DND-41 (cell line): ENCODE data around the gene HIPK1.

Experiments used
- ATAC-seq: fragments of 200-7000 bp; cut with Tn5 transposase; 3 replicates; pipeline ENCODE4 v1.9.1; 2021; ENCODE audit warnings: low read depth; ENCODE audit not compliant: insufficient read depth
- DNase-seq: peaks from one replicate; pipeline ENCODE4 v3.0.0-alpha.2; 2020
- H2AFZ ChIP-seq: 2 replicates; pipeline ENCODE4 v1.6.0; 2012; ENCODE audit warnings: low read depth, low read length
- H3K27ac ChIP-seq: 2 replicates; pipeline ENCODE4 v1.5.1; 2012; ENCODE audit warnings: low read length, inconsistent platforms
- H3K27me3 ChIP-seq: fragments of 200-600 bp; sonication (generic); 2 replicates; pipeline ENCODE4 v1.6.0; 2012; ENCODE audit warnings: low read length, mild to moderate bottlenecking, inconsistent platforms; ENCODE audit not compliant: insufficient read depth, poor library complexity
- H3K36me3 ChIP-seq: 2 replicates; pipeline ENCODE4 v1.5.1; 2012; ENCODE audit warnings: low read length, inconsistent platforms; ENCODE audit not compliant: insufficient read depth
- H3K4me1 ChIP-seq: 2 replicates; pipeline ENCODE4 v1.5.1; 2012; ENCODE audit warnings: mild to moderate bottlenecking, low read length; ENCODE audit not compliant: insufficient read depth
- H3K4me2 ChIP-seq: 2 replicates; pipeline ENCODE4 v1.6.0; 2012; ENCODE audit warnings: mild to moderate bottlenecking, moderate library complexity, low read length, inconsistent platforms; ENCODE audit not compliant: insufficient read depth
- H3K4me3 ChIP-seq, 2 experiments: fragments of 200-600 bp in 1 of 2; shearing (Covaris generic) in 1 of 2; 2 replicates each; pipeline ENCODE4 v1.5.1; 2012 to 2016; ENCODE audit warnings: inconsistent platforms in 2 of 2, low read length in 2 of 2, mild to moderate bottlenecking in 2 of 2, low read depth in 1 of 2, moderate library complexity in 1 of 2
- H3K79me2 ChIP-seq: 2 replicates; pipeline ENCODE4 v1.6.0; 2012; ENCODE audit warnings: low read length, inconsistent platforms; ENCODE audit not compliant: insufficient read depth
- H3K9ac ChIP-seq: 2 replicates; pipeline ENCODE4 v1.6.0; 2012; ENCODE audit warnings: low read depth, mild to moderate bottlenecking, inconsistent platforms, low read length, moderate library complexity
- H3K9me3 ChIP-seq: 2 replicates; pipeline ENCODE4 v1.5.1; 2012; ENCODE audit warnings: low read length, moderate library complexity, mild to moderate bottlenecking, inconsistent platforms; ENCODE audit not compliant: insufficient read depth, severe bottlenecking
- H4K20me1 ChIP-seq: 2 replicates; pipeline ENCODE4 v1.6.0; 2012; ENCODE audit warnings: low read length; ENCODE audit not compliant: insufficient read depth
- EZH2 ChIP-seq: IDR thresholded peaks from 3 replicates; pipeline ENCODE4 v1.6.1; 2012; ENCODE audit warnings: borderline replicate concordance, low read depth, mild to moderate bottlenecking, moderate library complexity, low read length, inconsistent platforms; ENCODE audit not compliant: severe bottlenecking
- TF ChIP-seq, protein P1 (sequence below): IDR thresholded peaks from 2 replicates; pipeline ENCODE4 v1.5.1; 2012; ENCODE audit warnings: borderline replicate concordance, low read length, moderate library complexity, mild to moderate bottlenecking; ENCODE audit not compliant: poor library complexity, severe bottlenecking; ENCODE audit errors: extremely low read depth

Gene HIPK1

DNA sequence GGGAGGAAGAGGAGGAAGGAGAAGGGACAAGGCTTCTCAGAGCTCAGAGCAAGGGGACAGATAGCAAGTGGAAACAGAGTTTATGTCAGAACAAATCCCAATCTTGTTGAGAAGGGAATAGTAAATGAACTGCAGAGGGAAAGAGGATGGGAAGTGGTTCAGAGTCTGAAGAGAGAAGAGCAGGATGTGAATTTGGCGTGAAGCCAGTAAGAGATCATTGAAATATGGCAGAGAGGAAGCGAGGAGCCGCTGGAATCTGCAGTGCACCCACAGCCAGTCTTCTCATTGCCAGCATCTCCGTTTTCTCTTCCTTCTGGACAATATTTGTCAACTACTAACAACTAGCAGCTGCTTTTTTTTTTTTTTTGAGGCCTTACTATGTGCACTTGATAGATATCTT is 69.2 kb downstream of the HIPK1 start:
- no peak overlapping the region for H2AFZ ChIP-seq
- peaks cover 17% of the 10 kb centered on the region for H3K9me3 ChIP-seq
- no peaks in the 10 kb centered on the region for H3K79me2 ChIP-seq
- ATAC-seq: 0 out of 3 replicates have a peak, but pooled peaks have one; percentile 39
- no peak for DNase-seq
- no peaks in the 10 kb centered on the region for H3K27me3 ChIP-seq
- no peak overlapping the region for H3K4me3 ChIP-seq
- no peak overlapping the region for H3K9ac ChIP-seq
- H3K27ac ChIP-seq: no peak overlapping the region
- no peaks in the 10 kb centered on the region for H3K36me3 ChIP-seq
- H4K20me1 ChIP-seq: no peaks in the 10 kb centered on the region
- TF ChIP-seq, protein P1, sequence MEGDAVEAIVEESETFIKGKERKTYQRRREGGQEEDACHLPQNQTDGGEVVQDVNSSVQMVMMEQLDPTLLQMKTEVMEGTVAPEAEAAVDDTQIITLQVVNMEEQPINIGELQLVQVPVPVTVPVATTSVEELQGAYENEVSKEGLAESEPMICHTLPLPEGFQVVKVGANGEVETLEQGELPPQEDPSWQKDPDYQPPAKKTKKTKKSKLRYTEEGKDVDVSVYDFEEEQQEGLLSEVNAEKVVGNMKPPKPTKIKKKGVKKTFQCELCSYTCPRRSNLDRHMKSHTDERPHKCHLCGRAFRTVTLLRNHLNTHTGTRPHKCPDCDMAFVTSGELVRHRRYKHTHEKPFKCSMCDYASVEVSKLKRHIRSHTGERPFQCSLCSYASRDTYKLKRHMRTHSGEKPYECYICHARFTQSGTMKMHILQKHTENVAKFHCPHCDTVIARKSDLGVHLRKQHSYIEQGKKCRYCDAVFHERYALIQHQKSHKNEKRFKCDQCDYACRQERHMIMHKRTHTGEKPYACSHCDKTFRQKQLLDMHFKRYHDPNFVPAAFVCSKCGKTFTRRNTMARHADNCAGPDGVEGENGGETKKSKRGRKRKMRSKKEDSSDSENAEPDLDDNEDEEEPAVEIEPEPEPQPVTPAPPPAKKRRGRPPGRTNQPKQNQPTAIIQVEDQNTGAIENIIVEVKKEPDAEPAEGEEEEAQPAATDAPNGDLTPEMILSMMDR: no peak
- TF ChIP-seq EZH2: no peak
- no peak overlapping the region for H3K4me2 ChIP-seq
- H3K4me1 ChIP-seq: no peaks in the 10 kb centered on the region

DNA sequence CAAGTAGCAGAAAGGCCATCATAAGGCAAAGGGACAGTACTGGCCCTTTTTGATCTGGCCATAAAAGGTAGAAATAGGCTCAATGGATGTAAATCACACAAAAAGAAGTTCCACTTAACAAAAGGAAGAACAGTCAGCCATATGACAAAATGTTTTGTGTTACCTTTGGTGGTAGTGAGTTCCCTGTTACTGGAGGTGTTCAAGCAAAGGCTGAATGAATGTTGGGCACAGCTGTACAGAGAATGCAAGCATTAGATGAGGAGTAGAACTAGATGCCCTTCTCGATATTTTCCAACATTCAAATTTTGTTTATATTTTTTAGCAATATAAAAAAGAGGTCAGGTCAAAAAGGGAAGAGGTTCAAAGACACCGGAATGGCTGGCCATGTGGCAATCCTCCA is 70.1 kb downstream of the HIPK1 start:
- Histone ChIP-seq H3K4me3 (no peak overlapping the region), H4K20me1 (no peaks in the 10 kb centered on the region), H3K4me1 (no peaks in the 10 kb centered on the region), H2AFZ (no peak overlapping the region), H3K9me3 (peaks cover 14% of the 10 kb centered on the region), H3K27me3 (no peaks in the 10 kb centered on the region), H3K9ac (no peak overlapping the region), H3K4me2 (no peak overlapping the region), H3K27ac (no peak overlapping the region), H3K79me2 (no peaks in the 10 kb centered on the region), H3K36me3 (no peaks in the 10 kb centered on the region)
- ATAC-seq (no peak), DNase-seq (no peak)
- no peak for TF ChIP-seq EZH2
- TF ChIP-seq, protein P1: no peak

DNA sequence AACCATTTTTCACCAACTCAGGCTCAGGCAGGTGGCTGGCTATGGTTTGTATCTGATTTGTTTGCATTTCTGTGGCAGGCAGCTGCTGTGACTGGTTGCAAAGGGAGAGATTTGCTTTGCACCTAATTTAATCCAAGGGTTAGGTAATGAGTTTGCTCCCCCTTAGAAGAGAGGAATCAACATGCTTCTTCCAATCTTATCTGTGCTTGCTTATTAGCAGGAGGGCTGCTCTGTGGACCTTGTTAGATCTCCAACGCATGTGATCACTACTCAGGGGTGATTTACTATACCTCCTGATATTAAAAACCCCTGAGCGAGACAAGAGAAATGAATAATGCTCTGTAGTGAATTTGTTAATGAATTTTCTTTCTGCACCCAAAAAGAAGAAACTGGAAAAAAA is 70.7 kb downstream of the HIPK1 start:
- Histone ChIP-seq H3K36me3 (no peaks in the 10 kb centered on the region), H3K4me1 (no peaks in the 10 kb centered on the region), H3K9me3 (peaks cover 9% of the 10 kb centered on the region), H3K79me2 (no peaks in the 10 kb centered on the region), H3K4me3 (no peak overlapping the region), H3K9ac (no peak overlapping the region), H3K27ac (no peak overlapping the region), H4K20me1 (no peaks in the 10 kb centered on the region), H3K27me3 (no peaks in the 10 kb centered on the region), H2AFZ (no peak overlapping the region), H3K4me2 (no peak overlapping the region)
- TF ChIP-seq EZH2: no peak
- TF ChIP-seq, protein P1: no peak
- no peak for DNase-seq
- ATAC-seq: no peak

DNA sequence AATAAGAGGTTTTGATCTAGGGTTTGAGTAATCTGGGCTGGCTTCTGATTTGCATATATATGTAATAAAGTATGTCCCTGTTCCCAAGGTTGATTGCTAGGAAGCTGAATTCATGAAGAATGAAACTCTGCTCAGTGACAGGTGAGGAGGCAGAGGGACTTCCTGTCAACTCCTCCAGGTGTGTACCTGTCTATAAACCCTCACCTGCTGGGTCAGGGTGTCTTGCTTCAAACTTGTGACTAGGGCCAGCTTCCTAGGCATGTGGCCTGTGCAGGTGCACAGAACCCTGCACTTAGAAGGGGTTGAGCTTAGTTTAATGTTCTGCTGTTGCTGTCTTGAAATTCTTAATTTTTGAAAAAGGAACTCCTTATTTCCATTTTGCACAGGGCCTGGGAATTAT is 71.3 kb downstream of the HIPK1 start:
- Histone ChIP-seq H3K9me3 (peaks cover 3% of the 10 kb centered on the region), H3K4me2 (no peak overlapping the region), H3K9ac (no peak overlapping the region), H3K4me3 (no peak overlapping the region), H4K20me1 (no peaks in the 10 kb centered on the region), H3K4me1 (no peaks in the 10 kb centered on the region), H3K79me2 (no peaks in the 10 kb centered on the region), H2AFZ (no peak overlapping the region), H3K36me3 (no peaks in the 10 kb centered on the region), H3K27ac (no peak overlapping the region), H3K27me3 (no peaks in the 10 kb centered on the region)
- TF ChIP-seq, protein P1: no peak
- TF ChIP-seq EZH2: no peak
- DNase-seq: no peak
- no peak for ATAC-seq
